Measurements from ENCODE around the gene RREB1.

DNA sequence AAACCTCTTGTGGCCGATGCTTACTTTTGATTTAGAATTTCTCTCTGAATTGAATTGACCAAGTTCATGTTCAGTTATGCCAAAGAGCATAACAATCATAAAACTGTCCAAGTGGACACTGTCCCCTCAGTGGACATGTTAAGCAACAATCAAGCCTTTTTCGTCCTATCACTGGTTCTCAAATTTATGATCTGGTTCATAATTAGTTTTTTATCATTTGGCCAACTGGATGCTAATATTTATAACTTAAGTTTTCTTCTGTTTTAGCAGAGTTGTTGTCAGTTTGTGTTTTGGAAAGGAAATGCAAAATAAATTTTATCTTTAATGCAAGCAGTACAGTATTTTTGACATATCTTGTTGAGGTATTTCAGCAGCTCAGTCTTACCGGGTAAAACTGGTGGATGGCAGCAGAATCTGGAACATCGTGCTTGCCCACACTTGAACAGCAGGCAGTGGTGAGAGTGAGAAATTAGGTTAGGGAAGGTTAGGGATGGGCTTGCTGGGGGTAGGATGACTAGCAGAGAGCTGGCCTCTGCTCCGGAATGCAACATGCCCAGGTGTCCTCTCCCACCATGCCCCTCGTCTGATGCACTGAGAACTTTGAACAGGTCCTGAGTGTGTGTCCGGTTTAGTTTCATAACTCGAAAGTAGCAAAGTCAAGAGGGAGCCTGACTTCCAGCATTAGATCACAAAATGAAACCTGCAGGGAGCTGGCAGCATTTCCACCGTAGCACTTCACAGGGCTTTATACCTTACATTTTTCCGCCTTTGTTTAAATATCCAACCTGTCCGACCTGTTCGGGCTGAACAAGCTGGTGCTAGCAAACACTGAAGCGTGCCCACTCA is 93.1 kb downstream of the RREB1 start:
- TF ChIP-seq, protein P1, sequence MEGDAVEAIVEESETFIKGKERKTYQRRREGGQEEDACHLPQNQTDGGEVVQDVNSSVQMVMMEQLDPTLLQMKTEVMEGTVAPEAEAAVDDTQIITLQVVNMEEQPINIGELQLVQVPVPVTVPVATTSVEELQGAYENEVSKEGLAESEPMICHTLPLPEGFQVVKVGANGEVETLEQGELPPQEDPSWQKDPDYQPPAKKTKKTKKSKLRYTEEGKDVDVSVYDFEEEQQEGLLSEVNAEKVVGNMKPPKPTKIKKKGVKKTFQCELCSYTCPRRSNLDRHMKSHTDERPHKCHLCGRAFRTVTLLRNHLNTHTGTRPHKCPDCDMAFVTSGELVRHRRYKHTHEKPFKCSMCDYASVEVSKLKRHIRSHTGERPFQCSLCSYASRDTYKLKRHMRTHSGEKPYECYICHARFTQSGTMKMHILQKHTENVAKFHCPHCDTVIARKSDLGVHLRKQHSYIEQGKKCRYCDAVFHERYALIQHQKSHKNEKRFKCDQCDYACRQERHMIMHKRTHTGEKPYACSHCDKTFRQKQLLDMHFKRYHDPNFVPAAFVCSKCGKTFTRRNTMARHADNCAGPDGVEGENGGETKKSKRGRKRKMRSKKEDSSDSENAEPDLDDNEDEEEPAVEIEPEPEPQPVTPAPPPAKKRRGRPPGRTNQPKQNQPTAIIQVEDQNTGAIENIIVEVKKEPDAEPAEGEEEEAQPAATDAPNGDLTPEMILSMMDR (IDR thresholded peaks at IDR 0.05), result no peak
- no peak for TF ChIP-seq POLR2A (IDR thresholded peaks at IDR 0.05)

Measured in lower leg skin (tissue), 3 donors.